Transverse colon (tissue), 4 donors: Measurements from ENCODE around the gene PPP1R3G. TPM values are rescaled to one million over a fixed set of nuclear protein-coding genes. Genes with fewer than 3 reads are reported as not detected.
A peak's percentile ranks its signal among the peaks of the same experiment; 100 is the strongest.

Experiments used
- DNase-seq: peaks from one replicate; pipeline ENCODE4 v3.0.0-alpha.2; 2019
- H3K27ac ChIP-seq, 4 donors: fragments of 200-600 bp; sonication (generic); 2 replicates each; pipeline ENCODE4 v1.5.1; 2016 to 2018; ENCODE audit warnings: inconsistent platforms in 4 of 4
- H3K27me3 ChIP-seq: fragments of 200-600 bp; sonication (generic); 2 replicates; pipeline ENCODE4 v1.5.1; 2017; ENCODE audit warnings: inconsistent platforms
- H3K36me3 ChIP-seq, 4 donors: fragments of 200-600 bp; sonication (generic); 2 replicates each; pipeline ENCODE4 v1.5.1; 2017 to 2019; ENCODE audit warnings: inconsistent platforms in 4 of 4
- H3K4me1 ChIP-seq, 4 donors: fragments of 200-600 bp; sonication (generic); 2 replicates each; pipeline ENCODE4 v1.5.1; 2017 to 2020; ENCODE audit warnings: inconsistent platforms in 4 of 4
- H3K4me3 ChIP-seq, 4 donors: fragments of 200-600 bp; sonication (generic); 1 replicate in 1 of 4; 2 replicates in 3 of 4; pipeline versions ENCODE4 v1.5.1 to v1.6.1; 2017 to 2019; ENCODE audit warnings: inconsistent platforms in 4 of 4
- H3K9me3 ChIP-seq, 2 donors: fragments of 200-600 bp; sonication (generic); 2 replicates each; pipeline ENCODE4 v1.5.1; 2017 to 2019; ENCODE audit warnings: inconsistent platforms in 2 of 2
- EP300 ChIP-seq: sonication (generic); formaldehyde crosslinking; IDR thresholded peaks from one replicate; pipeline ENCODE4 v1.6.1; 2017; ENCODE audit warnings: antibody characterized with exemption, low read depth
- POLR2A ChIP-seq: fragments of 450-650 bp; IDR thresholded peaks from one replicate; pipeline ENCODE4 v1.6.1; 2016; ENCODE audit warnings: antibody characterized with exemption, mild to moderate bottlenecking, moderate library complexity
- POLR2AphosphoS5 ChIP-seq, 3 donors: sonication (generic); formaldehyde crosslinking; IDR thresholded peaks; one replicate each; pipeline ENCODE4 v1.6.1; 2016; ENCODE audit warnings: antibody characterized with exemption in 3 of 3
- WGBS, 2 donors: methylation state at CpG; one replicate each; pipeline ENCODE4 v1.1.5; 2018; ENCODE audit warnings: low coverage in 1 of 2; 5-methylcytosine and 5-hydroxymethylcytosine counted together
- in situ Hi-C, 4 donors: fragments of 200-750 bp; cut with MboI; loops; one replicate each; pipeline versions ENCODE4 v1.15.0 to v1.15.1; 2017; ENCODE audit warnings: low sequenced_read_pairs in 3 of 4, low pct_ligation_motif_present in 1 of 4, low pct_unique_long_range_greater_than_20kb in 1 of 4
- intact Hi-C: fragments of 100-400 bp; cut with DNase I; formaldehyde crosslinking; loops from one replicate; pipeline ENCODE4 v1.15.1; 2023; ENCODE audit warnings: low total_unique reads
- total RNA-seq, 4 donors: library from RNA; depleted of rRNA; stranded (reverse); fragments of >200 nt; gene quantifications; one replicate each; pipeline ENCODE4 v1.1.0, GENCODE V29; 2016
- TF ChIP-seq, protein P1 (sequence below), 5 experiments: fragments of 200-600 bp in 3 of 5; fragments of 450-650 bp in 2 of 5; sonication (generic) in 3 of 5; IDR thresholded peaks; 1 replicate in 2 of 5; 2 replicates in 3 of 5; pipeline ENCODE4 v1.5.1; 2016 to 2017; ENCODE audit warnings: antibody characterized with exemption in 5 of 5, inconsistent platforms in 3 of 5, mild to moderate bottlenecking in 2 of 5, moderate library complexity in 1 of 5

PPP1R3G gene
- total RNA-seq = 1 to 10 TPM in 1 of 4 donors, under 1 TPM in 2, not detected in 1; 0.40 to 1.2 (median 0.95) TPM

DNA sequence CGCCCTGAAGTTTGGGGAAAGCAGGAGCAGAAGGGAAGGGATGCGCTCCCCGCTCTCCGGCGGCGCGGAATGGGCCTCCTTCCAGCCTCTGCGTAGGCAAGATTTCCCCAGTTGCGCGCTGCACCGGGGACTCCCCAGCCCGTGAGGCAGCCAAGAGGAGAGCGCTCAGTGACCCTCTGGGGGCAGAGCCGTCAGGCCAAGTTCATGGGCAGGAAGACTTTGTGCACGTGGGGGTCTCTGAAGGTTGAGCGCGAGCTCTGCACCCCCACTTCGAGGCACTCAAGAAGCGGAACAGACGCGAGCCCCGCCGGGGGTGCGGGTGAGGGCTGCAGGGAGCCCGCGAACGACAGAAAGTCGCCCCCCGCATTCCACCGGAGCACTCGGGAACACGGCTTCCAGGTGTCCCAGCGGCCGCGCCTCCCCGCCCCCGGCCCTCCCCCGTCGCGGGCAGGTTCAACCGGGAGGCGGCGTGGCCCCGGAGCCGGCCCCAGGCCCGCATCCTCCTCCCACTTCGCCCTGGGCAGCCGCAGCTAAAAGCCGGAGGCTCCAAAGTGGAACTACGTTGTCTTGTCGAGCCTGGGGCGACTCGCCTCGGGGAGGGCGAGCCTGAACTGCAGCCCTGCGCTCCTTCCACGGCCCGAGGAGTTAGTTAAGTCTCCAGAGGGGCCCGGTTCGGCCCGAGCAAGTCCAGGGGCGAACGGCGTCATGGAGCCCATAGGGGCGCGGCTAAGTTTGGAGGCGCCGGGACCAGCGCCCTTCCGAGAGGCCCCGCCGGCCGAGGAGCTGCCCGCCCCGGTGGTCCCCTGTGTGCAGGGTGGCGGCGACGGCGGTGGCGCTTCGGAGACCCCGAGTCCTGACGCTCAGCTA, at the start of gene PPP1R3G:
Gene PPP1R3G (plus strand): TSS at position 561 of the 867 bp plus-strand sequence. CDS start 145 bp downstream, at position 706.
- WGBS, 2 donors = 0% methylated on average over 46 of the region's 83 CpGs; no CpG with 5 or more reads in 1 of the 2 donors
- intact Hi-C loops (no loop called here), in situ Hi-C loops (no loop called here)
- no peak for TF ChIP-seq EP300
- TF ChIP-seq POLR2A = no peak
- TF ChIP-seq, protein P1, sequence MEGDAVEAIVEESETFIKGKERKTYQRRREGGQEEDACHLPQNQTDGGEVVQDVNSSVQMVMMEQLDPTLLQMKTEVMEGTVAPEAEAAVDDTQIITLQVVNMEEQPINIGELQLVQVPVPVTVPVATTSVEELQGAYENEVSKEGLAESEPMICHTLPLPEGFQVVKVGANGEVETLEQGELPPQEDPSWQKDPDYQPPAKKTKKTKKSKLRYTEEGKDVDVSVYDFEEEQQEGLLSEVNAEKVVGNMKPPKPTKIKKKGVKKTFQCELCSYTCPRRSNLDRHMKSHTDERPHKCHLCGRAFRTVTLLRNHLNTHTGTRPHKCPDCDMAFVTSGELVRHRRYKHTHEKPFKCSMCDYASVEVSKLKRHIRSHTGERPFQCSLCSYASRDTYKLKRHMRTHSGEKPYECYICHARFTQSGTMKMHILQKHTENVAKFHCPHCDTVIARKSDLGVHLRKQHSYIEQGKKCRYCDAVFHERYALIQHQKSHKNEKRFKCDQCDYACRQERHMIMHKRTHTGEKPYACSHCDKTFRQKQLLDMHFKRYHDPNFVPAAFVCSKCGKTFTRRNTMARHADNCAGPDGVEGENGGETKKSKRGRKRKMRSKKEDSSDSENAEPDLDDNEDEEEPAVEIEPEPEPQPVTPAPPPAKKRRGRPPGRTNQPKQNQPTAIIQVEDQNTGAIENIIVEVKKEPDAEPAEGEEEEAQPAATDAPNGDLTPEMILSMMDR (IDR thresholded peaks at IDR 0.05) = no peak
- no peak for TF ChIP-seq POLR2AphosphoS5 (IDR thresholded peaks at IDR 0.05)
- Histone ChIP-seq H3K4me1 (peaks cover 5 to 24% (median 21%) of the 10 kb centered on the region in 4 donors), H3K27ac (peak within 1 kb of the TSS; percentile 73 to 84 (median 80)), H3K36me3 (no peaks in the 10 kb centered on the region), H3K27me3 (peaks cover 5% of the 10 kb centered on the region), H3K9me3 (no peaks in the 10 kb centered on the region), H3K4me3 (peak within 1 kb of the TSS; percentile 42 to 69 (median 52))
- DNase-seq = peak; percentile 45

DNA sequence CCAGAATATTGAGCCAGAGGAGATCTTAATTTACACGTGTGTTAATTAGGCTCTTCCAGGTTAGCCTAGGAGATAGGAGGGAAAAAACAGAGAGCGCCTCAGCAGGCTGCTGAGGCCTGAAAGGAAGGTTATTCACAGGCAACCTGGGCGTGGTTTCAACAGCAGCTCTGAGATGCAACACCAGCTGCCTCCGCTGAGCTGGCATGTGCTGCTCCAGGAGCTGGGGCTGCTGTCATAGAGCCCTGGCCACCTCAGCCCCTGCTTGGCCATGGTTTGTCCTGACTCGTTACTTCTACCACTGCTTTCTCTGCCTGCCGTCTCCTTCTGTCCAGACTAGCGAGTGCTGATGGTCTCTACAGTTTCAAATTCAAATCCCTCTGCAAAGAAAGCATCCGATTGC, 48.9 kb upstream of the PPP1R3G start:
- H3K4me1 ChIP-seq = peaks cover 0 to 6% (median 3%) of the 10 kb centered on the region in 4 donors
- H3K27me3 ChIP-seq = no peaks in the 10 kb centered on the region
- 17 to 57% methylated on average over 2 to 8 of the region's 8 CpGs for WGBS, 2 donors
- TF ChIP-seq EP300 (no peak), POLR2A (no peak), POLR2AphosphoS5 (IDR thresholded peaks at IDR 0.05) (no peak)
- TF ChIP-seq, protein P1 (IDR thresholded peaks at IDR 0.05) = no peak
- H3K27ac ChIP-seq = no peak overlapping the region
- no peaks in the 10 kb centered on the region for H3K9me3 ChIP-seq
- in situ Hi-C loops = no loop called here
- no peak overlapping the region for H3K4me3 ChIP-seq
- no peaks in the 10 kb centered on the region for H3K36me3 ChIP-seq
- peak; percentile 21 for DNase-seq
- intact Hi-C loops = no loop called here

DNA sequence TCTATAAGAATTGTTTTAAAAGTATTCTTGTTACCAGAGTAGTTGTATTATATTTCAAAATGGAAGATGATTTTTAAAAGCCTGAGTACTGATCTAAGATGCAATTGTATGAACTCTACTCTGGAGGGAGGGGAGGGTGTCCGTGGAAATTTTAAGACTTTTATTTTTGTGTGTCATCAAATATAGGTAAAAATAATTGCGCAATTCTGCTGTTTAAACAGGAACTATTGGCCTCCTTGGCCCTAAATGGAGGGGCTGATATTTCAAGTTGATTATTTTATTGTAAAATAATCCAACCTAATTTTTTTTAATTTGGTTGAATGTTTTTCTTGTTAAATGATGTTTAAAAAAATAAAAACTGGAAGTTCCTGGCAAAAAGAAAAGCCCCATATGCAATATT, 43.2 kb upstream of the PPP1R3G start:
- H3K27ac ChIP-seq = no peak overlapping the region
- TF ChIP-seq EP300 (no peak), POLR2AphosphoS5 (IDR thresholded peaks at IDR 0.05) (no peak), POLR2A (no peak)
- TF ChIP-seq, protein P1 (IDR thresholded peaks at IDR 0.05) = no peak
- peaks cover 0 to 2% (median 0%) of the 10 kb centered on the region in 4 donors for H3K4me1 ChIP-seq
- H3K36me3 ChIP-seq = no peaks in the 10 kb centered on the region
- DNase-seq = no peak
- H3K27me3 ChIP-seq = no peaks in the 10 kb centered on the region
- 32 to 40% methylated on average over 2 of the region's 2 CpGs for WGBS, 2 donors
- intact Hi-C loops (no loop called here), in situ Hi-C loops (no loop called here)
- no peaks in the 10 kb centered on the region for H3K9me3 ChIP-seq
- no peak overlapping the region for H3K4me3 ChIP-seq

DNA sequence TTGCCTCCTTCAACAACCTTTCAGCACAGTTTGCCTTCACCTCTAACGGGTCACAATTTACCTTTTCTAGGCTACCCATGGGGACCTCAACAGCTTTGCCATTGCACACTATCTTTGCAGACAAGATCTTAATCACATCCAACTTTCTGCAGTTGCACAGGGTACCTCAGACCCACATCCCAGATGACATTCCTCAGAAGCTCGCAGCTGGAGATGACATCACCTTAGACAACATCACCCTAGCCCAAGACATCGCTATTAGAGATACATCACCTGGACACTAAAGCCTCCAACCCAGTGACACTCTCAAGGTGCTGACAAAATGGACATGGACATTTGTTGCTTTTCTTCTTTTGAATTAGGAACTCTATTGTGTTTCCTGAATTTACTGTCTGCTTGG, 42.7 kb upstream of the PPP1R3G start:
- no peak for TF ChIP-seq POLR2A
- TF ChIP-seq, protein P1 (IDR thresholded peaks at IDR 0.05) = no peak
- intact Hi-C loops (no loop called here), in situ Hi-C loops (no loop called here)
- Histone ChIP-seq H3K27ac (no peak overlapping the region), H3K9me3 (no peaks in the 10 kb centered on the region), H3K4me3 (no peak overlapping the region), H3K36me3 (no peaks in the 10 kb centered on the region), H3K4me1 (peaks cover 0 to 2% (median 0%) of the 10 kb centered on the region in 4 donors), H3K27me3 (no peaks in the 10 kb centered on the region)
- 95 to 100% methylated on average over 2 to 3 of the region's 3 CpGs for WGBS, 2 donors
- no peak for DNase-seq
